Measurements from ENCODE around the gene TCF7L2. TPM values are rescaled to one million over a fixed set of nuclear protein-coding genes. Genes with fewer than 3 reads are reported as not detected.

TCF7L2 gene
- polyA plus RNA-seq, 3 donors, result 2.1 to 23.5 (median 6.1) TPM

DNA sequence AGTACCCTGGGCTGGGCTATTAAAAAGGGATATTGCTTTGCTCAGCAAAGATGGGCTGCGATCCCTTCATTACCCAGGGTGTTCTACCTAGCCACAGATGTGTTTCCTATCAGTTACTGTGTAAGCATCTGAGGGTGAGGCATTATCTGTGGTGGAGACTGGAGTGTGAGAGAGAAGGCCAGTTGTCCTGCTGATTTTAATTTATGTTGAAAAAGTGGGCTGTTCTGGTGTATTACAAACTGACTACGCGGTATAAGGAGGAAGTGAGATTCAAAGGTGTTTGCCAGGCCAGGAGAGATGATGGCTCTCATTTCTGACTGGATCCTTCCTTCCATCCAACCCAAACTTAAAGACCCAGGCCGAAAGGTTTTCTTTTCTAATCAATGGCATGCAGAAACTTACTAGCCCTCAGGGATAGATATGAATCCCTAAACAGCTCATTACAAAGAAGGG, 7.6 kb downstream of the TCF7L2 start:
- intact Hi-C loops (cut with micrococcal nuclease), result loop anchor here (10.0 kb wide), 3 partner anchors 103 to 143 kb away; no protein-coding TSS in a partner anchor
- Mint-ChIP-seq H3K36me3 (peaks cover 69 to 70% of the 10 kb centered on the region in 2 donors), H3K27me3 (ENCODE audit: low read depth in 3 of 3) (peaks cover 16 to 31% (median 29%) of the 10 kb centered on the region in 3 donors), H3K4me1 (peaks cover 63% of the 10 kb centered on the region), H3K9me3 (no peaks in the 10 kb centered on the region), H3K4me3 (peak overlapping the region in 1 of 2 donors; percentile 36), H3K27ac (no peak overlapping the region)
- Histone ChIP-seq H3K27me3 (ENCODE audit: control insufficient read depth in 2 of 2, insufficient read depth in 2 of 2, low read length in 2 of 2) (peaks cover 12 to 29% of the 10 kb centered on the region in 2 donors), H3K4me1 (ENCODE audit: control insufficient read depth in 1 of 2, insufficient read depth in 2 of 2, low read length in 2 of 2) (peaks cover 24 to 34% of the 10 kb centered on the region in 2 donors), H3K36me3 (replicated peaks in 1 of 2; ENCODE audit: control insufficient read depth in 1 of 2, insufficient read depth in 2 of 2, low read length in 2 of 2) (peaks cover 0 to 29% of the 10 kb centered on the region in 2 donors), H3K9me3 (replicated peaks in 1 of 2; ENCODE audit: control insufficient read depth in 1 of 2, insufficient read depth in 1 of 2, low read length in 2 of 2) (no peaks in the 10 kb centered on the region), H4K20me1 (ENCODE audit: insufficient read depth, low read length) (peaks cover 100% of the 10 kb centered on the region), H3K27ac (ENCODE audit: low read depth in 1 of 2, low read length in 2 of 2) (no peak overlapping the region), H3K4me3 (replicated peaks in 1 of 3; ENCODE audit: low read depth in 2 of 3, low read length in 3 of 3) (no peak overlapping the region), H2AFZ (ENCODE audit: insufficient read depth, low read depth, low read length, poor library complexity, severe bottlenecking) (no peak overlapping the region), H3K9ac (ENCODE audit: insufficient read depth, low read length, poor library complexity, severe bottlenecking) (no peak overlapping the region), H3K4me2 (replicated peaks; ENCODE audit: extremely low read depth, low read length, poor library complexity, severe bottlenecking) (no peak overlapping the region), H3K79me2 (ENCODE audit: insufficient read depth, low read length) (peaks cover 43% of the 10 kb centered on the region)
- TF ChIP-seq, protein P1, sequence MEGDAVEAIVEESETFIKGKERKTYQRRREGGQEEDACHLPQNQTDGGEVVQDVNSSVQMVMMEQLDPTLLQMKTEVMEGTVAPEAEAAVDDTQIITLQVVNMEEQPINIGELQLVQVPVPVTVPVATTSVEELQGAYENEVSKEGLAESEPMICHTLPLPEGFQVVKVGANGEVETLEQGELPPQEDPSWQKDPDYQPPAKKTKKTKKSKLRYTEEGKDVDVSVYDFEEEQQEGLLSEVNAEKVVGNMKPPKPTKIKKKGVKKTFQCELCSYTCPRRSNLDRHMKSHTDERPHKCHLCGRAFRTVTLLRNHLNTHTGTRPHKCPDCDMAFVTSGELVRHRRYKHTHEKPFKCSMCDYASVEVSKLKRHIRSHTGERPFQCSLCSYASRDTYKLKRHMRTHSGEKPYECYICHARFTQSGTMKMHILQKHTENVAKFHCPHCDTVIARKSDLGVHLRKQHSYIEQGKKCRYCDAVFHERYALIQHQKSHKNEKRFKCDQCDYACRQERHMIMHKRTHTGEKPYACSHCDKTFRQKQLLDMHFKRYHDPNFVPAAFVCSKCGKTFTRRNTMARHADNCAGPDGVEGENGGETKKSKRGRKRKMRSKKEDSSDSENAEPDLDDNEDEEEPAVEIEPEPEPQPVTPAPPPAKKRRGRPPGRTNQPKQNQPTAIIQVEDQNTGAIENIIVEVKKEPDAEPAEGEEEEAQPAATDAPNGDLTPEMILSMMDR (IDR thresholded peaks at IDR 0.05), result no peak
- no peak for DNase-seq
- WGBS (ENCODE audit: insufficient coverage), result 100% methylated on average over 2 of the region's 4 CpGs

DNA sequence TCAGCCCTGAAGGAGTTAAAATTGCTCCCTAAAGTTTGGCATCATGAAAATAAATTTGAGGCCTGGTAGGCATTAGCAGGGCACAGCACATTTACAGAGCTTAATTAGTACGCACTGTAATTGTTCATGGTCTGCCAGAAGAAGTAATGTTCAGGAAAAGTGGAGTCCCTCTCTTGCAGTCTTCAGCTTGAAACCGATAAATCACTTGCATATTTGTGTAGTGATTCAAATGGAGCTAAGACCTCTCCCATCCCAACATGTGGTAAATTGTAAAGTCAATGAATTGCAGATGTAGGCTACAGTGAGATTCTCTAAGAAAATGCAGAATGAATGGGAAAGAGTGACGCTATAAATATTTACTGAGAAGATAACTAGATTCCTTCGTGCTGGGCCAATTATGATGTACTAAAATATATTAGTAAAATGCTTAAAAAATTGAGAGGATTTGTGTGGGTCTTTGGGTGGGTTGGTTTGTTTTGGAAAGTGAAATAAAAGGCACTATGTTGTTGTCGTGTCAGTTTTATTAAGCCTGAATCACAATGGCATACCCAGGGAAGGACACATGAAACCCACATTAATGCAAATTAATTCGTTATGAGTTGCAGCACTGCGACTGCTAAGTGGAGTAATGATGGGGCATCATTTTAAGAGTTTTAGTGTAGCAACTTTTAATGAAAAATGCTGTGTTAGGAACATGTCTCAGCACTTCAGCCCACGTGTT, 8.4 kb downstream of the TCF7L2 start:
- H3K27me3 Mint-ChIP-seq (ENCODE audit: low read depth in 3 of 3), result peaks cover 11 to 24% (median 22%) of the 10 kb centered on the region in 3 donors
- H3K4me1 Mint-ChIP-seq, result peaks cover 59% of the 10 kb centered on the region
- H3K79me2 ChIP-seq (ENCODE audit: insufficient read depth, low read length), result peaks cover 35% of the 10 kb centered on the region

More for the DNA sequence above, 8.4 kb downstream of the TCF7L2 start:
- H3K4me3 ChIP-seq (replicated peaks in 1 of 3; ENCODE audit: low read depth in 2 of 3, low read length in 3 of 3), result no peak overlapping the region
- Mint-ChIP-seq H3K4me3 (no peak overlapping the region), H3K36me3 (peaks cover 67 to 68% of the 10 kb centered on the region in 2 donors), H3K27ac (no peak overlapping the region), H3K9me3 (no peaks in the 10 kb centered on the region)
- H2AFZ ChIP-seq (ENCODE audit: insufficient read depth, low read depth, low read length, poor library complexity, severe bottlenecking), result no peak overlapping the region
- DNase-seq, result no peak
- H3K9me3 ChIP-seq (replicated peaks in 1 of 2; ENCODE audit: control insufficient read depth in 1 of 2, insufficient read depth in 1 of 2, low read length in 2 of 2), result no peaks in the 10 kb centered on the region
- H3K27ac ChIP-seq (ENCODE audit: low read depth in 1 of 2, low read length in 2 of 2), result no peak overlapping the region
- WGBS (ENCODE audit: insufficient coverage), result 90% methylated on average over 2 of the region's 8 CpGs
- intact Hi-C loops (cut with micrococcal nuclease), result loop anchor here (10.0 kb wide), 3 partner anchors 104 to 144 kb away; no protein-coding TSS in a partner anchor
- TF ChIP-seq, protein P1 (IDR thresholded peaks at IDR 0.05), result no peak
- no peak overlapping the region for H3K4me2 ChIP-seq (replicated peaks; ENCODE audit: extremely low read depth, low read length, poor library complexity, severe bottlenecking)
- peaks cover 17 to 29% of the 10 kb centered on the region in 2 donors for H3K4me1 ChIP-seq (ENCODE audit: control insufficient read depth in 1 of 2, insufficient read depth in 2 of 2, low read length in 2 of 2)
- peaks cover 0 to 28% of the 10 kb centered on the region in 2 donors for H3K36me3 ChIP-seq (replicated peaks in 1 of 2; ENCODE audit: control insufficient read depth in 1 of 2, insufficient read depth in 2 of 2, low read length in 2 of 2)
- peaks cover 100% of the 10 kb centered on the region for H4K20me1 ChIP-seq (ENCODE audit: insufficient read depth, low read length)
- peaks cover 9 to 21% of the 10 kb centered on the region in 2 donors for H3K27me3 ChIP-seq (ENCODE audit: control insufficient read depth in 2 of 2, insufficient read depth in 2 of 2, low read length in 2 of 2)
- no peak overlapping the region for H3K9ac ChIP-seq (ENCODE audit: insufficient read depth, low read length, poor library complexity, severe bottlenecking)
